ENCODE measurements around the gene MBP.

MBP gene

DNA sequence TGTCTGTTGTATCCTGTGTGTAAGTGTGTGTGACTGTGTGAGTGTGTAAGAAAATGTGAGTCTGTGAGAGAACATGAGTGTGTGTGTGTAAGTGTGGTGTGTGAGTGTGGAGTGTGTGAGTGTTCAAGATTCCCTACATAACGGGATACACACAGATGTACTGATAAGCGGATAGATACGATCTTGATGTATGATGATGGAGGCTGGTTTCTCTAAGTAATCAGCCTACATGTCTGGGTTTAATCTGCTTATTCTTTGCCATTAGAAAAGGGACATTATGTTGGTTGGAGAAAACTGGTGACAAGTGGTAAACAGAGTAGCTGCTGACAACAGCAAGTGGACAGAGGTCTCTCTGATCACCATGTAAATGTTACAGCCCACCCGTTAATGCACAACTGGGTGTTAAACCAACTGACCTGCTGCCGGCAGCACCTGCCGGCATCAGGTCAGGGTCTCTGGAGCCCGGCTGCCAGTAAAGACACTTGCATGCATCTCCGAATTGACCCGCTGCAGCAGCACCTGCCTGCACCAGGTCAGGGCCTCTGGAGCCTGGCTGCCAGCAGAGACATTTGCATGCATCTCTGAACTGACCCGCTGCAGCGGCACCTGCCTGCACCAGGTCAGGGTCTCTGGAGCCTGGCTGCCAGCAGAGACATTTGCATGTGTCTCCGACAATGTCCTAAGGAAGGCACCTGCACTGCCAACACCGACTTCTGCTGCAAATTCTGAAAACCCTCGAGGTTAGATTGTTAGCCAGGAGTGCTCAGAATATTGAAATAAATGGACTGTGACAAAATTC is 87.5 kb downstream of the MBP start:
- Histone ChIP-seq H2BK120ac (ENCODE audit: low read depth, low read length) (no peak overlapping the region), H3K4me2 (ENCODE audit: low read length) (no peak overlapping the region), H2BK15ac (replicated peaks; ENCODE audit: low read depth) (no peak overlapping the region), H3K4me3 (ENCODE audit: low read length) (no peak overlapping the region), H4K8ac (ENCODE audit: low read depth, low read length) (no peak overlapping the region), H2BK5ac (ENCODE audit: low read length) (no peak overlapping the region), H3K9ac (ENCODE audit: low read length) (no peak overlapping the region), H3K18ac (ENCODE audit: low read length) (no peak overlapping the region), H3K79me1 (ENCODE audit: low read length) (no peaks in the 10 kb centered on the region), H3K4me1 (ENCODE audit: control insufficient read depth, low read depth, low read length) (no peaks in the 10 kb centered on the region), H3K23ac (ENCODE audit: low read length) (no peak overlapping the region), H3K56ac (ENCODE audit: low read length) (no peak overlapping the region), H3K79me2 (ENCODE audit: control insufficient read depth, insufficient read depth, low read length) (no peaks in the 10 kb centered on the region), H3K27ac (ENCODE audit: low read depth, low read length) (no peak overlapping the region), H2AK5ac (ENCODE audit: low read length) (no peak overlapping the region), H3K4ac (ENCODE audit: low read depth, low read length) (no peak overlapping the region), H3K36me3 (ENCODE audit: control insufficient read depth, insufficient read depth, low read length) (no peaks in the 10 kb centered on the region), H3K27me3 (ENCODE audit: insufficient read depth, low read length, poor library complexity) (no peaks in the 10 kb centered on the region), H4K5ac (ENCODE audit: low read length) (no peak overlapping the region)
- no CpG with 5 or more reads among the region's 14 CpGs for WGBS (ENCODE audit: extremely low coverage, insufficient coverage, low lambda C conversion rate)
- no peak for DNase-seq

DNA sequence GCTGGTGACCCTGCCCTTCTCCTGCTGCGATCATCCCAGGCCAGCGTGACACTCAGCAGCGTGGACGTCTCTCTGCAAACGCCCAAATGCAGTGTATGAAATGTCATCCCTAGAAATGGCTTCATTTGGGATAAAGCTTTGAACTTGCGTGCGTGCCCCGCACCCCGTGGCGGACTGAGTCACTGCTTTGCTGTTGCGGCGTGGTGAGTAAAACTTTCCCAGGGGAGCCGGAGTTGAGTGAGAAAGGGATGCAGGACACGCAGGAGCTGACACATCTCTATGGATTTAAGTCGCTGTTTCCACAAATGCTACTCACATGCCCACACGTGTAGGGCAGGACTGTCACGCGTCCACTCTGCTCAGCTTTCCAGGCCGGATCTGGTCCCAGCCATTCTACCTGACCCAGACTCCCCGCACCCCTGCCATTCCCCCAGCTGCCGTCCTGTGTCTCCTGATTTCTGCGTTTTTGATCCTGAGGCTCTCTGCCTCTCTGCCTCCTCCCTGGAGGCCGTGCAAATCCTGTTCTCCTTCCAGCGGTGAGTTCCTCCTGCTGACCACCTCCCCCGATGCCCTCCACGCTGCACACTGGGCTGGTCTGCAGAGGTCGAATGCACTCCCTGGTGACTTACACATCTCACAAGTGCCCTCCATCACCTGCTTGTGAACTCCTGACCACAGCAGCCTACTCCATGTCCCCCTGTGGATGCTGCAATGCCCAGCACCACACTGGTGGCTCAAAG is 88.9 kb downstream of the MBP start:
- DNase-seq = no peak
- H3K4ac ChIP-seq (ENCODE audit: low read depth, low read length) = no peak overlapping the region
- H2BK5ac ChIP-seq (ENCODE audit: low read length) = no peak overlapping the region
- H3K79me1 ChIP-seq (ENCODE audit: low read length) = no peaks in the 10 kb centered on the region
- H2BK120ac ChIP-seq (ENCODE audit: low read depth, low read length) = no peak overlapping the region
- no peak overlapping the region for H3K23ac ChIP-seq (ENCODE audit: low read length)
- peak overlapping the region; percentile 25 for H3K56ac ChIP-seq (ENCODE audit: low read length)
- H3K36me3 ChIP-seq (ENCODE audit: control insufficient read depth, insufficient read depth, low read length) = no peaks in the 10 kb centered on the region
- no CpG with 5 or more reads among the region's 27 CpGs for WGBS (ENCODE audit: extremely low coverage, insufficient coverage, low lambda C conversion rate)
- no peak overlapping the region for H3K9ac ChIP-seq (ENCODE audit: low read length)
- no peaks in the 10 kb centered on the region for H3K4me1 ChIP-seq (ENCODE audit: control insufficient read depth, low read depth, low read length)
- no peak overlapping the region for H4K8ac ChIP-seq (ENCODE audit: low read depth, low read length)
- no peak overlapping the region for H2BK15ac ChIP-seq (replicated peaks; ENCODE audit: low read depth)
- H4K5ac ChIP-seq (ENCODE audit: low read length) = no peak overlapping the region
- H2AK5ac ChIP-seq (ENCODE audit: low read length) = no peak overlapping the region
- H3K79me2 ChIP-seq (ENCODE audit: control insufficient read depth, insufficient read depth, low read length) = no peaks in the 10 kb centered on the region
- no peaks in the 10 kb centered on the region for H3K27me3 ChIP-seq (ENCODE audit: insufficient read depth, low read length, poor library complexity)
- no peak overlapping the region for H3K27ac ChIP-seq (ENCODE audit: low read depth, low read length)
- H3K4me2 ChIP-seq (ENCODE audit: low read length) = no peak overlapping the region
- H3K4me3 ChIP-seq (ENCODE audit: low read length) = no peak overlapping the region
- no peak overlapping the region for H3K18ac ChIP-seq (ENCODE audit: low read length)

DNA sequence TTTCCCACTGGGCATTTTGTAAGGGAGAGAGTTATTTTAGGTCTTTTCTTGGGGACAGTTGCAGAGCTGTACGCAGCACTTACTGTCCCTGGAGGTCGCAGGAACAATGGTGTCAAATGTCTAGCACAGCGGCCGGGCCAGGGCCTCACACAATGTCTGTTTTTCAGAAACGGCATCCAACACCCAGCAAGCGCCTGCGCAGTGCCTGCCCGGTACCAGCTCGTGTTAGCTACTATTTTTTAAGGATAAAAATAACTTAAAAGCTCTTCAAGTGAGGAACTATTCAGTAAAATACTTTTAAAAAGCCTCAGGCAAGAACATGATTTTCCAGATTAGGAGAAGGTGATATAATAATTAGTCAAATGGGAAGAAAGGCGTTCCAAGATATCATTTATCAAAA is 90.0 kb downstream of the MBP start:
- H3K4ac ChIP-seq (ENCODE audit: low read depth, low read length) = no peak overlapping the region
- H2AK5ac ChIP-seq (ENCODE audit: low read length) = no peak overlapping the region
- H3K56ac ChIP-seq (ENCODE audit: low read length) = no peak overlapping the region
- no peak for DNase-seq
- H3K4me2 ChIP-seq (ENCODE audit: low read length) = no peak overlapping the region
- H3K79me1 ChIP-seq (ENCODE audit: low read length) = no peaks in the 10 kb centered on the region
- no peaks in the 10 kb centered on the region for H3K4me1 ChIP-seq (ENCODE audit: control insufficient read depth, low read depth, low read length)
- no peaks in the 10 kb centered on the region for H3K79me2 ChIP-seq (ENCODE audit: control insufficient read depth, insufficient read depth, low read length)
- no peak overlapping the region for H3K4me3 ChIP-seq (ENCODE audit: low read length)
- no peak overlapping the region for H3K18ac ChIP-seq (ENCODE audit: low read length)
- no peak overlapping the region for H3K9ac ChIP-seq (ENCODE audit: low read length)
- no peak overlapping the region for H2BK120ac ChIP-seq (ENCODE audit: low read depth, low read length)
- no peak overlapping the region for H3K27ac ChIP-seq (ENCODE audit: low read depth, low read length)
- no peaks in the 10 kb centered on the region for H3K27me3 ChIP-seq (ENCODE audit: insufficient read depth, low read length, poor library complexity)
- no CpG with 5 or more reads among the region's 10 CpGs for WGBS (ENCODE audit: extremely low coverage, insufficient coverage, low lambda C conversion rate)
- no peak overlapping the region for H2BK5ac ChIP-seq (ENCODE audit: low read length)
- H4K5ac ChIP-seq (ENCODE audit: low read length) = no peak overlapping the region
- H3K36me3 ChIP-seq (ENCODE audit: control insufficient read depth, insufficient read depth, low read length) = no peaks in the 10 kb centered on the region
- no peak overlapping the region for H3K23ac ChIP-seq (ENCODE audit: low read length)
- no peak overlapping the region for H4K8ac ChIP-seq (ENCODE audit: low read depth, low read length)
- H2BK15ac ChIP-seq (replicated peaks; ENCODE audit: low read depth) = no peak overlapping the region

DNA sequence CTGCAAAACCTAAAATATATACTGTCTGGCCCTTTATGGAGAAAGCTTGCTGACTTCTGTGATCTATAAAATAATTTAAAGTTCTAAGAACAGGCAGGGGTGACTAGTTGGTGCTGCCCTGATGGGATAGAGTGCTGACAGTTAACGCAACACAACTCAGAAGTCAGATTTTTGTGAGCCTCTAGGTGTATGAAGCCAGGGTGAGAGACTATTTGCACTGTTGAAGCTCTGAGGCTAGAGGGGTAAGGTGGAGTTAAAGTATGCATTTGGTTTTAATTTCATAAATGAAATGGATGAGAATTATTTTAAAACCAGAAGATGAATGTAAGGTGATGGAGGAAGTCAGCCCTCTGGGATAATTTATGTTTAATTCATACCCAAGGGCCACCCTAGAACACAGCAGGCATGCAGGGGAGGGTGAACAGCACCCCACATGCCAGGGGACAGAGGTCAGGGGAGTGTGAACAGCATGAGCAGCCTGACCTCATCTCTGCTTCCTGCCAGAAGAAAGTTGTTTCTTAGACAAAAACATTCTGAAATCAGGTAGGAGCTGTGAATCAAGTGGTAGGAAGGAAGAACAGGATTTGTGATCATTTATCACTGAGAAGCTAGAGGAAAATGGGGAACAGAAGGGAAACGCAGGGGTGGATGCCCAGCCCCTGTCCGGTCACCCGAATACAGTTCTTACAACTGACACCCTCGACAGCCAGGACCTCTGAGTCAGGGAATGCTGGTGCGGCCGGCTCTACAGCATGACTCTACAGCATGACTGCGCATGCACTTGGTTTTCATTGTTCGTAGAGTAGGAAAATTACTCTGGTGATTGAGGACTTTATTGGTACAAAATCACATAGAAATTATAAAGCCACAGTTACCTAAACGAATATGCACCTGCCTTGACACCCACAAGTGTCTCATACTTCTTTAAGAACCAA is 93.1 kb downstream of the MBP start:
- no peak overlapping the region for H3K27ac ChIP-seq (ENCODE audit: low read depth, low read length)
- H3K4me2 ChIP-seq (ENCODE audit: low read length) = no peak overlapping the region
- no peaks in the 10 kb centered on the region for H3K79me2 ChIP-seq (ENCODE audit: control insufficient read depth, insufficient read depth, low read length)
- H3K4ac ChIP-seq (ENCODE audit: low read depth, low read length) = no peak overlapping the region
- H3K56ac ChIP-seq (ENCODE audit: low read length) = no peak overlapping the region
- no peak for DNase-seq
- no peak overlapping the region for H4K5ac ChIP-seq (ENCODE audit: low read length)
- no peak overlapping the region for H3K18ac ChIP-seq (ENCODE audit: low read length)
- no peak overlapping the region for H4K8ac ChIP-seq (ENCODE audit: low read depth, low read length)
- H3K27me3 ChIP-seq (ENCODE audit: insufficient read depth, low read length, poor library complexity) = no peaks in the 10 kb centered on the region
- H3K79me1 ChIP-seq (ENCODE audit: low read length) = no peaks in the 10 kb centered on the region
- H2AK5ac ChIP-seq (ENCODE audit: low read length) = no peak overlapping the region
- no CpG with 5 or more reads among the region's 10 CpGs for WGBS (ENCODE audit: extremely low coverage, insufficient coverage, low lambda C conversion rate)
- H2BK5ac ChIP-seq (ENCODE audit: low read length) = no peak overlapping the region
- no peaks in the 10 kb centered on the region for H3K4me1 ChIP-seq (ENCODE audit: control insufficient read depth, low read depth, low read length)
- H3K9ac ChIP-seq (ENCODE audit: low read length) = no peak overlapping the region
- no peak overlapping the region for H3K4me3 ChIP-seq (ENCODE audit: low read length)
- H3K23ac ChIP-seq (ENCODE audit: low read length) = no peak overlapping the region
- H2BK120ac ChIP-seq (ENCODE audit: low read depth, low read length) = no peak overlapping the region
- no peak overlapping the region for H2BK15ac ChIP-seq (replicated peaks; ENCODE audit: low read depth)
- no peaks in the 10 kb centered on the region for H3K36me3 ChIP-seq (ENCODE audit: control insufficient read depth, insufficient read depth, low read length)

DNA sequence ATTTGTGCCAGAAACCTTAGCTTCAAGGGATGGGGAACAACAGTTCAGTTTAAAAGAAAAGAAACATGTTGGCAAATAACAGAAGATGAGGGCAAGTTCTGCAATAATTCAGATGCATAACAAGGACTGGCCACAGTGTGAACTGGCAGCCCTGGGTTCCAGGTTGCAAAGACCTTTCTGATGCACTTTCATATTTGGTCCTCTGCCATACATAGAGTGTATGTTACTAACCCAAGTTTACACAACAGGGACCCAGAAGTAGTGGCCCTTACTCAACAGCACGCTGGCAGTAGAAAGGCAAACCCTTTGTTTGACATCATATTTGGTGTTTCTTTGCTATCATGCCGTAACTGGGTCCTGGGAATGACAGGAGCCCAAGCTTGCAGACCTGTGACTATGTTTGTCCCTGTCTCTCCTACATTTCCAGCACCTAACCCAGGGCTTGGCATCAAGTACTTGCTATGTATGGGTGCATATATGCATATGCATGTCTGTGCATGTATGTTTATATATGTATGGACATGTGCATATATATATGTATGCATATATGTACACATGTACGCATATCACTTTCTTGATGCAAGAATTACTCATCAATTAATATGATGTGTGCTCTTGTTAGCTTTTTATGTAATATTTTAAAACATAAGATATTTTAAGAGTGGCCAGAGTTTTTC is 94.3 kb downstream of the MBP start:
- no peak overlapping the region for H2AK5ac ChIP-seq (ENCODE audit: low read length)
- H3K9ac ChIP-seq (ENCODE audit: low read length) = no peak overlapping the region
- no peaks in the 10 kb centered on the region for H3K79me1 ChIP-seq (ENCODE audit: low read length)
- no peak overlapping the region for H3K23ac ChIP-seq (ENCODE audit: low read length)
- no peak overlapping the region for H4K5ac ChIP-seq (ENCODE audit: low read length)
- no peak overlapping the region for H4K8ac ChIP-seq (ENCODE audit: low read depth, low read length)
- no CpG with 5 or more reads among the region's 3 CpGs for WGBS (ENCODE audit: extremely low coverage, insufficient coverage, low lambda C conversion rate)
- no peak overlapping the region for H3K27ac ChIP-seq (ENCODE audit: low read depth, low read length)
- no peak overlapping the region for H3K18ac ChIP-seq (ENCODE audit: low read length)
- H3K56ac ChIP-seq (ENCODE audit: low read length) = no peak overlapping the region
- DNase-seq = no peak
- no peak overlapping the region for H2BK5ac ChIP-seq (ENCODE audit: low read length)
- no peaks in the 10 kb centered on the region for H3K27me3 ChIP-seq (ENCODE audit: insufficient read depth, low read length, poor library complexity)
- H3K4me3 ChIP-seq (ENCODE audit: low read length) = no peak overlapping the region
- no peaks in the 10 kb centered on the region for H3K36me3 ChIP-seq (ENCODE audit: control insufficient read depth, insufficient read depth, low read length)
- no peak overlapping the region for H3K4me2 ChIP-seq (ENCODE audit: low read length)
- no peaks in the 10 kb centered on the region for H3K4me1 ChIP-seq (ENCODE audit: control insufficient read depth, low read depth, low read length)
- no peak overlapping the region for H2BK15ac ChIP-seq (replicated peaks; ENCODE audit: low read depth)
- no peak overlapping the region for H3K4ac ChIP-seq (ENCODE audit: low read depth, low read length)
- no peaks in the 10 kb centered on the region for H3K79me2 ChIP-seq (ENCODE audit: control insufficient read depth, insufficient read depth, low read length)
- no peak overlapping the region for H2BK120ac ChIP-seq (ENCODE audit: low read depth, low read length)

Measured in mesendoderm (in vitro differentiated cells).